Cardiac muscle cell (in vitro differentiated cells and primary cell): ENCODE results near the gene CCDC69. TPM values are rescaled to one million over a fixed set of nuclear protein-coding genes. Genes with fewer than 3 reads are reported as not detected.

ENCODE experiments used
- DNase-seq, 2 donors: peaks; one replicate each; pipeline versions ENCODE4 v3.0.0 to v3.0.0-alpha.2; 2010 to 2017; ENCODE audit warnings: low read depth in 1 of 2, low spot score in 1 of 2
- H3K27ac ChIP-seq: fragments of 200-600 bp; sonication (generic); 2 replicates; pipeline ENCODE4 v1.5.1; 2016
- H3K27me3 ChIP-seq: fragments of 200-600 bp; sonication (generic); 2 replicates; pipeline ENCODE4 v1.6.0; 2016; ENCODE audit warnings: control low read depth
- H3K36me3 ChIP-seq: fragments of 200-600 bp; sonication (generic); 2 replicates; pipeline ENCODE4 v1.5.1; 2016; ENCODE audit warnings: control low read depth
- H3K4me1 ChIP-seq: fragments of 200-600 bp; sonication (generic); 2 replicates; pipeline ENCODE4 v1.8.1; 2017; ENCODE audit warnings: low read depth, mild to moderate bottlenecking, mixed run types
- H3K4me3 ChIP-seq: fragments of 200-600 bp; sonication (generic); 2 replicates; pipeline ENCODE4 v1.5.1; 2016; ENCODE audit warnings: mild to moderate bottlenecking
- H3K9me3 ChIP-seq: fragments of 200-600 bp; sonication (generic); 2 replicates; pipeline ENCODE4 v1.5.1; 2017; ENCODE audit warnings: low read depth, mild to moderate bottlenecking, control low read depth
- CTCF ChIP-seq: IDR thresholded peaks from 2 replicates; pipeline ENCODE4 v1.5.1; 2012; ENCODE audit warnings: low read depth, mild to moderate bottlenecking, low read length
- polyA plus RNA-seq: library from polyadenylated mRNA; unstranded; fragments of >200 nt; fragmentation: Nextera tagmentation; extraction: Ambion mirVana; gene quantifications from 2 replicates; pipeline ENCODE4 v1.2.1, GENCODE V29; 2016
- total RNA-seq: library from RNA; depleted of rRNA; stranded (reverse); fragments of >200 nt; gene quantifications from 2 replicates; pipeline ENCODE4 v1.2.3, GENCODE V29; 2016

The CCDC69 gene
- total and polyA plus RNA-seq, 2 experiments from 2014 or later = 70.4 to 104 TPM

DNA sequence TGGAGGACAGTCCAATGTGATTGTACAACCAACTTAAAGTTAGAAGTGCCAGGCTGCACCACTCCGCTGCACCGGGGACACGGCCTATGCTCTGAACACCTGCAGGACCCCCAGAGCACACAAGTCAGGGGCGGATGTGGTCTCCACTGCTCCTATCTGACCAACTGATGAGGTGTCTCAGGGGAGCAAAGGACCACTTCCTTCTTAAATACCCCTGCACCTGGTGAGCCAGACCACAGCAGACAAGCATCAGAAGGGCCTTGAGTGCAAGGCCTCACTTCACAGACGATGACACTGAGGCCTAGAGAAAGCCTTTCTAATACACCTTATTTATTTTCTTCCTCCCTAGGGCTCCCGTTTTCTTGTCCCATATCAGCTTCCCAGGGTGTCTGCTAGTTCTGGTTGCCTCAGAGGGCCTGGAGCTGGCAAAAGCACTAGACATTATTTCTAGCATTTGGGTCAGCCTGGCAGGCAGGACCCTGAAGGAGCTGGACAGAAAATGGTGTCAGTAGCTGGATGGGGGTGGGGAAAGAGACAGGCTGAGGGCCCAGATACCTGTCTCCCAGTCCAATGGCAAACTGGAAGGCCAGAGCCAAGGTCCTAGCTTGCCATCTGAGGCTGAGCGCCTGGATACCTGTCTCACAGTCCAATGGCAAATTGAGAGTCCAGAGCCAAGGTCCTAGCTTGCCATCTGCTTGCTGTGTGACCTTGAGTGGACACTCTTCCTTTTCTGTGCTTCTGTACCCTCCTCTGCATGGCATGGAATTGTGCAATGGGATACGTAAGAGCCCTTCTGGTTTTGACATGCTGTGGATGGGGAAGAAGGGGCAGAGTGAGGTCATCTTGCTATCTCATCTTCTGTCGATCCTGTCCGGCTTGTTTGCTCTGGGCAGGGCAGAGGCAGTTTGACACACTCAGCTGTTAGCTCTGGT is 9.0 kb downstream of the CCDC69 start:
- TF ChIP-seq CTCF = no peak
- no peaks in the 10 kb centered on the region for H3K9me3 ChIP-seq

GRCh38 chr5:151213803-151214613 is 9.9 kb downstream of the CCDC69 start:
- DNase-seq = peak; percentile 73 to 96
- Histone ChIP-seq H3K4me3 (no peak overlapping the region), H3K9me3 (no peaks in the 10 kb centered on the region)

More for the DNA sequence above, 9.0 kb downstream of the CCDC69 start:
- Histone ChIP-seq H3K27ac (peak overlapping the region; percentile 87), H3K36me3 (no peaks in the 10 kb centered on the region), H3K4me3 (no peak overlapping the region), H3K27me3 (no peaks in the 10 kb centered on the region), H3K4me1 (peaks cover 19% of the 10 kb centered on the region)
- DNase-seq = peak in 1 of 2 donors; percentile 46

GRCh38 chr5:151212406-151212798 is 11.5 kb downstream of the CCDC69 start:
- Histone ChIP-seq H3K36me3 (no peaks in the 10 kb centered on the region), H3K9me3 (no peaks in the 10 kb centered on the region), H3K4me1 (peaks cover 30% of the 10 kb centered on the region), H3K27me3 (no peaks in the 10 kb centered on the region), H3K27ac (peak overlapping the region; percentile 4), H3K4me3 (no peak overlapping the region)
- DNase-seq = no peak
- no peak for TF ChIP-seq CTCF

More at GRCh38 chr5:151213803-151214613, 9.9 kb downstream of the CCDC69 start:
- no peaks in the 10 kb centered on the region for H3K27me3 ChIP-seq
- no peak for TF ChIP-seq CTCF
- peaks cover 21% of the 10 kb centered on the region for H3K4me1 ChIP-seq
- H3K36me3 ChIP-seq = no peaks in the 10 kb centered on the region
- H3K27ac ChIP-seq = peak overlapping the region; percentile 87

DNA sequence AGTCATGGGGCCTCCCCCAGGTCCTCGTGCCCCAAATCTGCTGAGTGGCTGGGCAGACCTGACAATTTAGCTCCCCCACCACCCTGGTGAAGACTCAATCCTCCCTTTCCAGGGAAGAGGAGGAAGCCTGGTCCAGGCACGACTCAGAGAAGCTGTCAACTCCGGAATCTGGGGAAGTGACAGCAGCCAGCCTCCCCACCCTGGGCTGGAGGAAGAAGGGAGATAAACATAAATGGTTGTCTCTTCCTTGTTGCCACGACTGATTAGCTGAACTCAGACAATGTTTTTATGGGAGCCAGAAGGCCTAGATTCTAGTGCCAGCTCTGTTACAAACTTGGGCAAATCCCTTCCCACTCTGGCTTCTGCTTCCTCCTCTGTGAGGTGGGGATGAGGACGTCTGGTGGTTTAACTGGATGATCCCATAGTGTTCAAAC is 15.4 kb downstream of the CCDC69 start:
- H3K4me3 ChIP-seq = no peak overlapping the region
- no peaks in the 10 kb centered on the region for H3K27me3 ChIP-seq
- DNase-seq = peak in 1 of 2 donors; percentile 50
- H3K4me1 ChIP-seq = peaks cover 27% of the 10 kb centered on the region
- no peaks in the 10 kb centered on the region for H3K9me3 ChIP-seq
- peak overlapping the region; percentile 60 for H3K27ac ChIP-seq
- no peak for TF ChIP-seq CTCF
- peaks cover 3% of the 10 kb centered on the region for H3K36me3 ChIP-seq

GRCh38 chr5:151205411-151205810 is 18.5 kb downstream of the CCDC69 start:
- no peak for DNase-seq
- Histone ChIP-seq H3K4me1 (peaks cover 23% of the 10 kb centered on the region), H3K9me3 (no peaks in the 10 kb centered on the region), H3K36me3 (peaks cover 13% of the 10 kb centered on the region), H3K4me3 (no peak overlapping the region), H3K27ac (no peak overlapping the region), H3K27me3 (no peaks in the 10 kb centered on the region)
- no peak for TF ChIP-seq CTCF
